Esophagus squamous epithelium (tissue), 5 donors: ENCODE data around the gene CD96. TPM values are rescaled to one million over a fixed set of nuclear protein-coding genes. Genes with fewer than 3 reads are reported as not detected.

Experiments used
- DNase-seq: peaks from one replicate; lab custom pipeline; 2025; lab: John Stamatoyannopoulos, UW
- H3K27ac ChIP-seq, 4 donors: fragments of 200-600 bp; sonication (generic); one replicate each; pipeline ENCODE4 v1.5.1; 2016 to 2019; ENCODE audit warnings: mild to moderate bottlenecking in 1 of 4
- H3K27me3 ChIP-seq, 4 donors: fragments of 200-600 bp; sonication (generic); 1 replicate in 3 of 4; 2 replicates in 1 of 4; pipeline versions ENCODE4 v1.5.1 to v1.6.0; 2017 to 2021; ENCODE audit warnings: antibody characterized with exemption in 1 of 4
- H3K36me3 ChIP-seq, 3 donors: fragments of 200-600 bp; sonication (generic); one replicate each; pipeline ENCODE4 v1.5.1; 2016 to 2019
- H3K4me1 ChIP-seq, 3 donors: fragments of 200-600 bp; sonication (generic); one replicate each; pipeline ENCODE4 v1.5.1; 2017 to 2019
- H3K4me3 ChIP-seq, 4 donors: fragments of 200-600 bp; sonication (generic); 1 replicate in 3 of 4; 2 replicates in 1 of 4; pipeline ENCODE4 v1.5.1; 2016 to 2019; ENCODE audit warnings: mild to moderate bottlenecking in 2 of 4, moderate library complexity in 1 of 4
- H3K9me3 ChIP-seq, 3 donors: fragments of 200-600 bp; sonication (generic); one replicate each; pipeline ENCODE4 v1.5.1; 2016 to 2019
- POLR2A ChIP-seq, 4 donors: fragments of 450-650 bp; IDR thresholded peaks; one replicate each; pipeline ENCODE4 v1.6.1; 2017; ENCODE audit warnings: antibody characterized with exemption in 4 of 4, mild to moderate bottlenecking in 4 of 4, moderate library complexity in 3 of 4
- WGBS, 2 donors: methylation state at CpG; one replicate each; pipeline ENCODE4 v1.1.5; 2018; 5-methylcytosine and 5-hydroxymethylcytosine counted together
- intact Hi-C: fragments of 100-400 bp; cut with DNase I; formaldehyde crosslinking; loops from one replicate; pipeline ENCODE4 v1.15.0; 2022
- total RNA-seq, 4 donors: library from RNA; depleted of rRNA; stranded (reverse); fragments of >200 nt; gene quantifications; one replicate each; pipeline ENCODE4 v1.1.0, GENCODE V29; 2016
- TF ChIP-seq, protein P1 (sequence below), 6 experiments: fragments of 450-650 bp in 4 of 6; fragments of 200-600 bp in 2 of 6; sonication (generic) in 2 of 6; IDR thresholded peaks; one replicate each; pipeline ENCODE4 v1.5.1; 2016 to 2019; ENCODE audit warnings: antibody characterized with exemption in 6 of 6, mild to moderate bottlenecking in 4 of 6, moderate library complexity in 4 of 6
- donor health status: DM: yes; HTN: yes; CAD: no.

Gene CD96
- total RNA-seq, 4 donors from 2014 or later: 2.4 to 6.9 (median 2.9) TPM

DNA sequence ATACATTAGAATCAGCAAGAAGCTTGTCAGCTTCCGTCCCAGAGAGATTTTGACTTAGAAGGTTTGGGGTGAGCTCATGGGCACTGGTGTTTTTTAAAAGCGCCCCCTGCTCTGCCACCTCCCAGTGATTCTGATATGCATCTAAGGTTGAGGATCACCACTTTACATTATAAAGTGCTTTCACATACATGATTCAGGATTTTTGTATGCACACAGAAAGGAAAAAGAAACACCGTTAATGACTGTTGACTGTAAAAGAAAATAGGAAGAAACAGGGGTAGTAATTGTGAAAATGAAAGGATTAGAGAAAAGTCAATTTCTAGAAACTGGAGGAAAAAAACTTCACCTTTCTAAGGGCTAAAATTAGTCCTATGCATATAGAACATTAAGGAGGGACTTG is 158.1 kb downstream of the CD96 start:
- Histone ChIP-seq H3K36me3 (no peaks in the 10 kb centered on the region), H3K27me3 (no peaks in the 10 kb centered on the region), H3K4me3 (no peak overlapping the region), H3K4me1 (no peaks in the 10 kb centered on the region), H3K27ac (no peak overlapping the region), H3K9me3 (no peaks in the 10 kb centered on the region)
- 50 to 76% methylated on average over 3 of the region's 3 CpGs for WGBS, 2 donors
- TF ChIP-seq POLR2A (IDR thresholded peaks at IDR 0.05): no peak
- TF ChIP-seq, protein P1, sequence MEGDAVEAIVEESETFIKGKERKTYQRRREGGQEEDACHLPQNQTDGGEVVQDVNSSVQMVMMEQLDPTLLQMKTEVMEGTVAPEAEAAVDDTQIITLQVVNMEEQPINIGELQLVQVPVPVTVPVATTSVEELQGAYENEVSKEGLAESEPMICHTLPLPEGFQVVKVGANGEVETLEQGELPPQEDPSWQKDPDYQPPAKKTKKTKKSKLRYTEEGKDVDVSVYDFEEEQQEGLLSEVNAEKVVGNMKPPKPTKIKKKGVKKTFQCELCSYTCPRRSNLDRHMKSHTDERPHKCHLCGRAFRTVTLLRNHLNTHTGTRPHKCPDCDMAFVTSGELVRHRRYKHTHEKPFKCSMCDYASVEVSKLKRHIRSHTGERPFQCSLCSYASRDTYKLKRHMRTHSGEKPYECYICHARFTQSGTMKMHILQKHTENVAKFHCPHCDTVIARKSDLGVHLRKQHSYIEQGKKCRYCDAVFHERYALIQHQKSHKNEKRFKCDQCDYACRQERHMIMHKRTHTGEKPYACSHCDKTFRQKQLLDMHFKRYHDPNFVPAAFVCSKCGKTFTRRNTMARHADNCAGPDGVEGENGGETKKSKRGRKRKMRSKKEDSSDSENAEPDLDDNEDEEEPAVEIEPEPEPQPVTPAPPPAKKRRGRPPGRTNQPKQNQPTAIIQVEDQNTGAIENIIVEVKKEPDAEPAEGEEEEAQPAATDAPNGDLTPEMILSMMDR (IDR thresholded peaks at IDR 0.05): no peak
- DNase-seq: no peak
- intact Hi-C loops: no loop called here

DNA sequence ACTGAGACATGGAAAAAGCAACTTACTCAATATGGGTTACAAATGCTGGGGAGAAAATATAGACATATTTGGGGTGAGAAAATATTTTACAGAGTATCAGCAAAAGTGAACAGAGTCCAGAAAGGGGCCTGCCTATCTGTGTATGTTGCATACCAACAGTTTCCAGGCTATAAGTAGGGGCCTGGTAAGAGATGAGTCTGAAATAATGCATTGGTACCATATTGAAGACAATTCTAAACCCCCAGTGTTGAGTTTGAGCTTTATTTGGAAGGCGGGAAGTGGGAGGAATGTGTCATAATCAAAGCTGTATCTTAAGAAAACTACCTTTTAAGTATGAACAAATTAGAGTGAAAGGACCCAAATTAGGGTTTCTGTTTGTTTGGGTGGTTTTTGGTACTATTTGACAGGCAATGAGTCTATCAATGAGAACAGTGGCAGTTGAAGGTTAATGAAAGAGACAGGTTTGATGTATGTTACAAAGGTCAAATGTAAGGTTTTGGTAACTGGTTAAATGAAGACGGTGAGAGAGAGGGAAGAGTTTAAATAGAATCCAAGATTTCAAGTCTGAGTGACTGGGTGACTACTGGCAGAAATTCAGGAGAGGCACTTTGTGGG is 159.4 kb downstream of the CD96 start:
- TF ChIP-seq POLR2A (IDR thresholded peaks at IDR 0.05): no peak
- TF ChIP-seq, protein P1 (IDR thresholded peaks at IDR 0.05): no peak
- no peak for DNase-seq
- intact Hi-C loops: no loop called here
- H3K4me3 ChIP-seq: no peak overlapping the region
- no peaks in the 10 kb centered on the region for H3K36me3 ChIP-seq
- H3K27ac ChIP-seq: no peak overlapping the region
- 88 to 94% methylated on average over 2 of the region's 2 CpGs for WGBS, 2 donors
- H3K9me3 ChIP-seq: no peaks in the 10 kb centered on the region
- H3K4me1 ChIP-seq: no peaks in the 10 kb centered on the region
- H3K27me3 ChIP-seq: no peaks in the 10 kb centered on the region

Other genes with a start within 250 kb of the CD96 start
- 1 to 10 TPM; 4.2 to 9.4 (median 6.2) TPM for gene ZBED2, start 53.1 kb downstream of the CD96 start, total RNA-seq
- gene PLCXD2, start 132.5 kb downstream of the CD96 start, total RNA-seq: 1 to 10 TPM in 3 of 4 donors, under 1 TPM in 1; 0.53 to 3.6 (median 1.5) TPM